ENCODE measurements around the gene RNF17. TPM values are rescaled to one million over a fixed set of nuclear protein-coding genes. Genes with fewer than 3 reads are reported as not detected.

RNF17 gene
- total RNA-seq, 1 donor from 2014 or later: not detected

DNA sequence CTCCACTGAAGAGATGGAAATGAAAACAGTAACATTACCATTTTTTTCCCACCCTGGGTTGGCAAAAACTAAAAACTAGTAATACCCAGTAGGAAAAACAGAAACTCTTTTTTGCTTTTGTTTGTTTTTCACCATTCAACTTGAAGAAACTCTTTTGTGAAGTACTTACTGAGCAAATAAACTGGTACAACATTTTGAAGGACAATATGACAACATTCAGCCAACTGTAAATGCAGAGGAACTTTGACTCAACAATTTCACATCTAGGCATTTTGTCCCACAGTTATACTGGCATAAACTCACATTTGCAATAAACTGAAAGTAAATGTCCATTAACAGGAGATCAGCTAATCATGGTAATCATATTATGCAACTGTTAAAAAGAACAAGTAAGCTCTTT, 152.5 kb downstream of the RNF17 start:
- H3K4me3 Mint-ChIP-seq (ENCODE audit: unreplicated experiment): no peak overlapping the region
- TF ChIP-seq, protein P1, sequence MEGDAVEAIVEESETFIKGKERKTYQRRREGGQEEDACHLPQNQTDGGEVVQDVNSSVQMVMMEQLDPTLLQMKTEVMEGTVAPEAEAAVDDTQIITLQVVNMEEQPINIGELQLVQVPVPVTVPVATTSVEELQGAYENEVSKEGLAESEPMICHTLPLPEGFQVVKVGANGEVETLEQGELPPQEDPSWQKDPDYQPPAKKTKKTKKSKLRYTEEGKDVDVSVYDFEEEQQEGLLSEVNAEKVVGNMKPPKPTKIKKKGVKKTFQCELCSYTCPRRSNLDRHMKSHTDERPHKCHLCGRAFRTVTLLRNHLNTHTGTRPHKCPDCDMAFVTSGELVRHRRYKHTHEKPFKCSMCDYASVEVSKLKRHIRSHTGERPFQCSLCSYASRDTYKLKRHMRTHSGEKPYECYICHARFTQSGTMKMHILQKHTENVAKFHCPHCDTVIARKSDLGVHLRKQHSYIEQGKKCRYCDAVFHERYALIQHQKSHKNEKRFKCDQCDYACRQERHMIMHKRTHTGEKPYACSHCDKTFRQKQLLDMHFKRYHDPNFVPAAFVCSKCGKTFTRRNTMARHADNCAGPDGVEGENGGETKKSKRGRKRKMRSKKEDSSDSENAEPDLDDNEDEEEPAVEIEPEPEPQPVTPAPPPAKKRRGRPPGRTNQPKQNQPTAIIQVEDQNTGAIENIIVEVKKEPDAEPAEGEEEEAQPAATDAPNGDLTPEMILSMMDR (IDR thresholded peaks at IDR 0.05; ENCODE audit: unreplicated experiment): no peak
- peaks cover 2% of the 10 kb centered on the region for H3K27me3 Mint-ChIP-seq (ENCODE audit: unreplicated experiment)
- H3K27ac Mint-ChIP-seq (ENCODE audit: unreplicated experiment): no peak overlapping the region
- H3K4me1 Mint-ChIP-seq (ENCODE audit: unreplicated experiment): peaks cover 4% of the 10 kb centered on the region
- DNase-seq (ENCODE audit: low spot score): no peak
- H3K9me3 Mint-ChIP-seq (ENCODE audit: unreplicated experiment): no peaks in the 10 kb centered on the region
- peaks cover 3% of the 10 kb centered on the region for H3K36me3 Mint-ChIP-seq (ENCODE audit: low read depth, unreplicated experiment)

DNA sequence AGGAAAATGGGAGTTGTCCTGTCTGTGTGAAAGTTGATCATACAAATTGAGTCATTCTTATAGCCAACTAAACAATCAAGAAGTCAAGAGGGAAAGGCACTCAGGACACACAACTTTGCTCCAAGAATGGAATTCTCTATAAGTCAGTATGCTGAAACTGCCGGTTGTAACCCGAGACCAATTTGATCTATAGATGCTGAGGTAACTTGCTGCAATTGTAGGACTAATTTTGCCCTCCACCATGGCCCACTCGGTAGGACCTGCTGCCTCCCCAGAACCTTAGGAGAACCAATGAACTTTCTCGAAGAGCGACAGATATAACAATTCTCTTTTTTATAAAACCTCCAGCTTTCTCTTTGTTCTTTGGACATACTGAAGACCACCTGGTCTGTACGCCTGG, 157.0 kb downstream of the RNF17 start:
- H3K9me3 Mint-ChIP-seq (ENCODE audit: unreplicated experiment): no peaks in the 10 kb centered on the region
- no peak overlapping the region for H3K27ac Mint-ChIP-seq (ENCODE audit: unreplicated experiment)
- H3K36me3 Mint-ChIP-seq (ENCODE audit: low read depth, unreplicated experiment): no peaks in the 10 kb centered on the region
- TF ChIP-seq, protein P1 (IDR thresholded peaks at IDR 0.05; ENCODE audit: unreplicated experiment): no peak
- peaks cover 7% of the 10 kb centered on the region for H3K27me3 Mint-ChIP-seq (ENCODE audit: unreplicated experiment)
- no peak for DNase-seq (ENCODE audit: low spot score)
- H3K4me1 Mint-ChIP-seq (ENCODE audit: unreplicated experiment): peaks cover 21% of the 10 kb centered on the region
- peak overlapping the region; percentile 33 for H3K4me3 Mint-ChIP-seq (ENCODE audit: unreplicated experiment)

DNA sequence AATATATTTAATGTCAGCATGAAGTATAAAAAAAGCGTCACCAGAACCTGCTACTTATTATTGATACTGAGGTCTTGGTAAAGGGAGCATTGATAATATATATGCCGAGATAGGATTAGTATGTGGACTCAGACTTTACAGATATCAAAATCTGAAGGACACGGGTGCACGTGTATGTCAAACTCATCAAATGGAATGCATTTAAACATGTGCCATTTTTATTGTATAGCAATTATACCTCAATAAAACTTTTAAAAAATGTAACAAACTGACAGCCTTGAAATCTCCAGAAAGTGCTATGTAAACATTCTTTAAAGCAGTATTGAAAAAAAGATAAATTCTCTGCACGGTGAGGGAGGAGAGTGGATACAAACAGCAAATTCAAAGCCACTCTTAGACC, 157.9 kb downstream of the RNF17 start:
- Mint-ChIP-seq H3K4me1 (ENCODE audit: unreplicated experiment) (peaks cover 21% of the 10 kb centered on the region), H3K9me3 (ENCODE audit: unreplicated experiment) (no peaks in the 10 kb centered on the region), H3K27ac (ENCODE audit: unreplicated experiment) (peak overlapping the region; percentile 99), H3K4me3 (ENCODE audit: unreplicated experiment) (peak overlapping the region; percentile 97), H3K27me3 (ENCODE audit: unreplicated experiment) (peaks cover 7% of the 10 kb centered on the region), H3K36me3 (ENCODE audit: low read depth, unreplicated experiment) (no peaks in the 10 kb centered on the region)
- TF ChIP-seq, protein P1 (IDR thresholded peaks at IDR 0.05; ENCODE audit: unreplicated experiment): no peak
- DNase-seq (ENCODE audit: low spot score): no peak

DNA sequence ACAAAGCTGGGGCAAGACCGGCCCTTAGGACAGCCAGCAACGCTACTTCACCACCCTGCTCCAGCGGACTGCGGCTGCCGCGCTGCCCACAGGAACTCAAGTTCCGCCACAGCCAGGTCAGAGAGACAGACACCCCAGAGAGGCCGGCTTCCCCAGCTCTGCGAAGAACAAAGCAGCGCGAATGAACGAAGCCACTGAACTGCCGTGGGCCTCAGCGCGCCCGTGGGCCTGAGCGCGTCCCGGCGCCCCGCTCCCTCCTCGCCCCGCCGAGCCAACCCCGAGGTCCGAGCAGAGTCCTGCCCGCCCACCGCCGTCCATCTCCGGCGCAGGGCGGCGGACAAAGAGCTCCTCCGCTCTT, 158.4 kb downstream of the RNF17 start:
- Mint-ChIP-seq H3K4me1 (ENCODE audit: unreplicated experiment) (peaks cover 21% of the 10 kb centered on the region), H3K27ac (ENCODE audit: unreplicated experiment) (peak overlapping the region; percentile 99), H3K9me3 (ENCODE audit: unreplicated experiment) (no peaks in the 10 kb centered on the region), H3K4me3 (ENCODE audit: unreplicated experiment) (peak overlapping the region; percentile 97), H3K36me3 (ENCODE audit: low read depth, unreplicated experiment) (no peaks in the 10 kb centered on the region), H3K27me3 (ENCODE audit: unreplicated experiment) (peaks cover 7% of the 10 kb centered on the region)
- TF ChIP-seq, protein P1 (IDR thresholded peaks at IDR 0.05; ENCODE audit: unreplicated experiment): no peak
- DNase-seq (ENCODE audit: low spot score): peak; percentile 47

DNA sequence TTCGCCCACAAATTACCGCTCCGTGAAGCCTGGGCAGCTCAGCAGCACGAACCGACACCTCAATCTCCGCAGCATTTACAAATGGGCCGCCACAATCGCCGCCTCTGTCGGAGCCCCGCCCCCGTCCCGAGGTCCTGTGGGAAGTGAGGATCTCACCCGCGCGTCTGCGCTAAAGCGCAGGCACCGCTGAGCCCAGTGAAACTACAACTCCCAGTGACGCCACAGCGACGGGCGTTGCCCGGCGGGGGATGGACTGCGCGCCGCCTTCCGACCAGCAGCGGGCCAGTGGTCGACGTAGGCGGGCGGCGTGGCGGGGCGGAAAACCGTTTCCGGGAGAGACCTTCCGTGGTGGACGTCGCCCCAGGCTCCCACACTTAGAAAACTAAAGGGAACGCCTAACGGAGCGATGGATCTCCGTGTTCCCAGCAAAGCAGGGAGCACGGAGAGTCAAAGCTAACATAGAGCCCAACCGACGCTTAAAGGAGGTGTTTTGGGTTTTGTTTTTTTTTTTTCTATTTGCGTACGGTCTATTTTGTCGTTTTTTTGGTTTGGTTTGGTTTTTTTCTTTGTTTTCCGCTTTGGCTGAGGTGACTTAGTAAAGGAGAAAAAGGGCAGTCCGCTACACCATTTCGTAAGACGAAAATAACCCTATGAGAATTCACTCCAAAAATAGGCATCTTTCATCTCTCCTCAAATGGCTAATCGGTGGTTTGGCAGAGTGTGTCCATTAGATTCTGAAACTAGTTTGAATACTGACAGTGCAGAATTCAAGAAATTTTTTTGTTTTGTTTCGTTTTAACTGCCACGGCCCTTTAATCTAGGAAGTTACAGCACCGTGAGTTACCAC, 159.0 kb downstream of the RNF17 start:
- TF ChIP-seq, protein P1 (IDR thresholded peaks at IDR 0.05; ENCODE audit: unreplicated experiment): no peak
- H3K36me3 Mint-ChIP-seq (ENCODE audit: low read depth, unreplicated experiment): no peaks in the 10 kb centered on the region
- no peaks in the 10 kb centered on the region for H3K9me3 Mint-ChIP-seq (ENCODE audit: unreplicated experiment)
- H3K4me1 Mint-ChIP-seq (ENCODE audit: unreplicated experiment): peaks cover 21% of the 10 kb centered on the region
- peak; percentile 96 for DNase-seq (ENCODE audit: low spot score)
- peak overlapping the region; percentile 97 for H3K4me3 Mint-ChIP-seq (ENCODE audit: unreplicated experiment)
- H3K27me3 Mint-ChIP-seq (ENCODE audit: unreplicated experiment): peaks cover 7% of the 10 kb centered on the region
- H3K27ac Mint-ChIP-seq (ENCODE audit: unreplicated experiment): peak overlapping the region; percentile 99

All from endothelial cell (in vitro differentiated cells).